ENCODE measurements around the gene CMIP. TPM values are rescaled to one million over a fixed set of nuclear protein-coding genes. Genes with fewer than 3 reads are reported as not detected.

CMIP gene
- polyA plus RNA-seq, 1 experiment, result 2.7 TPM

- H3K9me3 ChIP-seq (ENCODE audit: control insufficient read depth, insufficient read depth, low read length), result peaks cover 3% of the 10 kb centered on the region; the same call in 1 of the 2 replicates
- ChIA-PET POLR2A (no interaction called here), CTCF (interaction anchor here (0.6 to 1.1 kb wide), 2 partner anchors 32 to 242 kb away, joined by 3 read pairs; no protein-coding TSS in a partner anchor)
- no peak for DNase-seq (ENCODE audit: low read depth, low spot score)
- no peaks in the 10 kb centered on the region for H3K27me3 ChIP-seq (ENCODE audit: control insufficient read depth, insufficient read depth, low read length)
- no peak for TF ChIP-seq CTCF (IDR thresholded peaks at IDR 0.05; ENCODE audit: low read depth, low read length)
- no peak overlapping the region for H3K27ac ChIP-seq (ENCODE audit: low read depth, low read length)
- no peak overlapping the region for H3K4me3 ChIP-seq (ENCODE audit: low read depth, low read length)
These were observed 39.5 kb downstream of the CMIP start for GRCh38 chr16:81483970-81484595.

GRCh38 chr16:81484908-81485624 lies 40.5 kb downstream of the CMIP start:
- ChIA-PET CTCF (interaction anchor here (0.7 kb wide), 1 partner anchor 212 kb away, joined by 5 read pairs; no protein-coding TSS in a partner anchor), POLR2A (interaction anchor here (0.6 kb wide), 1 partner anchor 59 kb away, joined by 3 read pairs; no protein-coding TSS in a partner anchor)
- Histone ChIP-seq H3K27me3 (ENCODE audit: control insufficient read depth, insufficient read depth, low read length) (no peaks in the 10 kb centered on the region), H3K27ac (ENCODE audit: low read depth, low read length) (no peak overlapping the region), H3K9me3 (ENCODE audit: control insufficient read depth, insufficient read depth, low read length) (peaks cover 3% of the 10 kb centered on the region; the same call in 1 of the 2 replicates), H3K4me3 (ENCODE audit: low read depth, low read length) (no peak overlapping the region)
- TF ChIP-seq CTCF (IDR thresholded peaks at IDR 0.05; ENCODE audit: low read depth, low read length), result no peak
- DNase-seq (ENCODE audit: low read depth, low spot score), result no peak

- ChIA-PET CTCF (no interaction called here), POLR2A (interaction anchor here (0.5 to 0.6 kb wide), 2 partner anchors 45 to 58 kb away, joined by 3 to 4 read pairs; no protein-coding TSS in a partner anchor)
- Histone ChIP-seq H3K4me3 (ENCODE audit: low read depth, low read length) (no peak overlapping the region), H3K27me3 (ENCODE audit: control insufficient read depth, insufficient read depth, low read length) (no peaks in the 10 kb centered on the region), H3K27ac (ENCODE audit: low read depth, low read length) (no peak overlapping the region), H3K9me3 (ENCODE audit: control insufficient read depth, insufficient read depth, low read length) (peaks cover 3% of the 10 kb centered on the region; the same call in 1 of the 2 replicates)
- no peak for TF ChIP-seq CTCF (IDR thresholded peaks at IDR 0.05; ENCODE audit: low read depth, low read length)
- no peak for DNase-seq (ENCODE audit: low read depth, low spot score)
These were observed 41.4 kb downstream of the CMIP start for GRCh38 chr16:81485824-81486539.

- Histone ChIP-seq H3K4me3 (ENCODE audit: low read depth, low read length) (no peak overlapping the region), H3K9me3 (ENCODE audit: control insufficient read depth, insufficient read depth, low read length) (peaks cover 3% of the 10 kb centered on the region; the same call in 1 of the 2 replicates), H3K27ac (ENCODE audit: low read depth, low read length) (no peak overlapping the region), H3K27me3 (ENCODE audit: control insufficient read depth, insufficient read depth, low read length) (no peaks in the 10 kb centered on the region)
- TF ChIP-seq CTCF (IDR thresholded peaks at IDR 0.05; ENCODE audit: low read depth, low read length), result no peak
- ChIA-PET CTCF (no interaction called here), POLR2A (interaction anchor here (0.5 kb wide), 1 partner anchor 45 kb away, joined by 4 read pairs; no protein-coding TSS in a partner anchor)
- DNase-seq (ENCODE audit: low read depth, low spot score), result no peak
These were observed 42.0 kb downstream of the CMIP start for GRCh38 chr16:81486540-81487061.
